Ishikawa (cell line): ENCODE data around the gene ASAP2.

ENCODE experiments used
- CREB1 ChIP-seq: IDR thresholded peaks from 2 replicates; pipeline ENCODE4 v1.6.1; 2012; ENCODE audit warnings: low read depth
- EGR1 ChIP-seq: IDR thresholded peaks from 2 replicates; pipeline ENCODE4 v1.6.1; 2012
- EP300 ChIP-seq: IDR thresholded peaks from 2 replicates; pipeline ENCODE4 v1.6.1; 2012; ENCODE audit warnings: borderline replicate concordance
- MAX ChIP-seq: IDR thresholded peaks from 2 replicates; pipeline ENCODE4 v1.6.1; 2012
- NFIC ChIP-seq: IDR thresholded peaks from 2 replicates; pipeline ENCODE4 v1.6.1; 2012
- RAD21 ChIP-seq: IDR thresholded peaks from 2 replicates; pipeline ENCODE4 v1.6.1; 2012; ENCODE audit warnings: low read depth
- YY1 ChIP-seq: IDR thresholded peaks from 2 replicates; pipeline ENCODE4 v1.6.1; 2012; ENCODE audit warnings: low read depth

DNA sequence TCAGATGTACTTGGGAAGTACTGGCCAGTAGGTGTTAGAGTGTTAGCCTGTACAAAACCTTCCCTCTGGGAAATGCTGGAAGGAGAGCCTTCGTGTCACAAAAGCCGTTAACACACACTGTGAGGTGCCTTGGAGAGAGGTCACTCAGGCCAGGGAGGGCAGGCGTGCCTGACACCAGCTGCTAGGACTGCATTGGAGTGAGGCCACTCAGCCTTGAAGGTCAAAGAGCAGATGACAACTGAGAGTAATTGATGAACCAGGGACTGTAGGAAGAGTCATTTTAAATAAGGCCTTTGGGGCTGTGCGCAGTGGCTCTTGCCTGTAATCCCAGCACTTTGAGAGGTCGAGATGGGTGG lies 45.4 kb downstream of the ASAP2 start:
- TF ChIP-seq MAX: no peak
- TF ChIP-seq CREB1: no peak
- TF ChIP-seq EP300: no peak
- no peak for TF ChIP-seq RAD21
- no peak for TF ChIP-seq YY1
- TF ChIP-seq NFIC: no peak
- no peak for TF ChIP-seq EGR1
